AG09309 (cell line): Measurements from ENCODE around the gene MX2.
"Not testable (repeated sequence)": the region's sequence is repeated elsewhere in the genome, so short reads cannot be mapped to it uniquely, and the experiment has no call there.

ENCODE experiments used
- DNase-seq: peaks from one replicate; pipeline ENCODE4 v3.0.0-alpha.2; 2010; ENCODE audit warnings: low read depth
- H3K4me3 ChIP-seq: 2 replicates; pipeline ENCODE4 v1.5.1; 2011; ENCODE audit warnings: mild to moderate bottlenecking, low read depth, low read length, moderate library complexity; ENCODE audit not compliant: control insufficient read depth
- TF ChIP-seq, protein P1 (sequence below): IDR thresholded peaks from 2 replicates; pipeline ENCODE4 v1.5.1; 2011; ENCODE audit warnings: mild to moderate bottlenecking, low read depth, low read length, inconsistent platforms; ENCODE audit not compliant: insufficient read depth, control insufficient read depth; ENCODE audit errors: missing control alignments

MX2 gene

DNA sequence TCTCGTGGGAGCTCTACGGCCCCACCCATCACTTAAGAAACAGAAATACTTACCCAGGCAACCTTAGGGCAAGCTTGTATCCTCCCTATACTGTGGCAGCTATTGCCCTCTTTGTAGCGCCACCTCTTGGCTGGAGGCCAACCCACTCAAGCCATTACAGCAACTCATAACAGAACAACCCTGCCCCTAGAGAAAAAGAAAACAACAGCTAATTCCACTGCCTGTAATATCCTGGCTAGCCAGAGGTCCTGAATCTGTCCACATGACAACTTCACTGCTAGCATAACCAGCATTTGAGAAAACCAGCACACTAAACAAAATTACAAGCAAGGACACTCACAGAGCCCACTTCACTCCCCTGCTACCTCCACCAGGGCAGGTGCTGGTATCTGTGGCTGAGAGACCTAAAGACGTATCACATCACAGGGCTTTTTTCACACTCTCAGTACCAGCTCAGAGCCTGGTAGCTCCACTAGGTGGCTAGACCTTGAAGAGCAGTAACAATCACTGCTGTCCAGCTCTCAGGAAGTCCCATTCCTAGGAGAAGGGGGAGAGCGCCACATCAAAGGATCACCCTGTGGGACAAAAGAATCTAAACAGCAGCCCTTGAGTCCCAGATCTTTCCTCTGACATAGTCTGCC, 49.7 kb downstream of the MX2 start:
- no peak overlapping the region for H3K4me3 ChIP-seq
- TF ChIP-seq, protein P1, sequence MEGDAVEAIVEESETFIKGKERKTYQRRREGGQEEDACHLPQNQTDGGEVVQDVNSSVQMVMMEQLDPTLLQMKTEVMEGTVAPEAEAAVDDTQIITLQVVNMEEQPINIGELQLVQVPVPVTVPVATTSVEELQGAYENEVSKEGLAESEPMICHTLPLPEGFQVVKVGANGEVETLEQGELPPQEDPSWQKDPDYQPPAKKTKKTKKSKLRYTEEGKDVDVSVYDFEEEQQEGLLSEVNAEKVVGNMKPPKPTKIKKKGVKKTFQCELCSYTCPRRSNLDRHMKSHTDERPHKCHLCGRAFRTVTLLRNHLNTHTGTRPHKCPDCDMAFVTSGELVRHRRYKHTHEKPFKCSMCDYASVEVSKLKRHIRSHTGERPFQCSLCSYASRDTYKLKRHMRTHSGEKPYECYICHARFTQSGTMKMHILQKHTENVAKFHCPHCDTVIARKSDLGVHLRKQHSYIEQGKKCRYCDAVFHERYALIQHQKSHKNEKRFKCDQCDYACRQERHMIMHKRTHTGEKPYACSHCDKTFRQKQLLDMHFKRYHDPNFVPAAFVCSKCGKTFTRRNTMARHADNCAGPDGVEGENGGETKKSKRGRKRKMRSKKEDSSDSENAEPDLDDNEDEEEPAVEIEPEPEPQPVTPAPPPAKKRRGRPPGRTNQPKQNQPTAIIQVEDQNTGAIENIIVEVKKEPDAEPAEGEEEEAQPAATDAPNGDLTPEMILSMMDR, result peak; percentile 24
- DNase-seq, result no peak

GRCh38 chr21:41417505-41417904, 55.7 kb downstream of the MX2 start:
- DNase-seq, H3K4me3 ChIP-seq: not testable (repeated sequence)

GRCh38 chr21:41418393-41418792, 56.6 kb downstream of the MX2 start:
- DNase-seq, result no peak
- TF ChIP-seq, protein P1, result no peak
- H3K4me3 ChIP-seq, result no peak overlapping the region

GRCh38 chr21:41418956-41419680, 57.3 kb downstream of the MX2 start:
- no peak for DNase-seq
- no peak overlapping the region for H3K4me3 ChIP-seq
- TF ChIP-seq, protein P1, result no peak

DNA sequence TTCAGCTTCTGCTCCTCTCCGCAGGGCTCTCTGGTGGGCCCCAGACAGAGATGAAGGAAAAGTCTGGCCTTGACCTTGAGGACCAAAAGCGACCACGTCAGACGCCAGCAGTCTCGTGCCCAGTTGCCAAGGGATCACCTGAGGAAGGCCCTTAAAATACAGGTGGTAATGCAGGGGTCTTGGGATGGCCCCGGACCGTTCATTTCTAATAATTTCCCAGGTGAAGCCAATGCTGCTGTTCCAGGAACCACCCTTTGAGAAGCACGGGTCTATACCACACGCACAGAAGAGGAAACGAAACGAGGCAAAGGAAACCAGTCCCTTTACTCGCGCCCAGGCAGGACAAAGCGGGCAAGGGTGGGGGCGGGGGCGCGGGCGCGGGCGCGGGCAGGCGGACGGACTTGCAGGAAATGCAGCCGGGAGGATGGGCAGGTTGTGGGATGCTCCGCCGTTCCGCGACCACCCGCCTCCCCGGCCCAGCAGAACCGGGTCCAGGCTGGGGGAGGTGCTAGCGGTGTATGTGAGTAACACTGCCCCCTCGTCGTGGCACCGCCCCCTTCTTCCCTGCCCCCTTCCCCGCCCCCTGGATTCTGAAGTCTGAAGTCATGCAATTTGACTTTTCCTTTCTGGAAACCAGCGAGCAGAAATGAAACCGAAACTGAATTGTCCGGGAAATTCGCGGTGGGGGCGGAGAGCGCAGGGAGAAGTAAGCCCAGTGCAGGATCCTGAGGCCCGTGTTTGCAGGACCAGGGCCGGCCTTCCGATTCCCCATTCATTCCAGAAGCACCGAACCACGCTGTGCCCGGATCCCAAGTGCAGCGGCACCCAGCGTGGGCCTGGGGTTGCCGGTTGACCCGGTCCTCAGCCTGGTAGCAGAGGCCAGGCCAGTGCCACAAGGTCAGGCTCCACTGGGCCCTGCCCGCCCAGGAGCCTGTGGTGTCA, 58.4 kb downstream of the MX2 start:
- DNase-seq, result peak; percentile 41
- H3K4me3 ChIP-seq, result peak overlapping the region; percentile 66
- TF ChIP-seq, protein P1, result no peak

GRCh38 chr21:41420998-41421397, 59.2 kb downstream of the MX2 start:
- not testable (repeated sequence) for DNase-seq
- H3K4me3 ChIP-seq, result peak overlapping the region; percentile 66

DNA sequence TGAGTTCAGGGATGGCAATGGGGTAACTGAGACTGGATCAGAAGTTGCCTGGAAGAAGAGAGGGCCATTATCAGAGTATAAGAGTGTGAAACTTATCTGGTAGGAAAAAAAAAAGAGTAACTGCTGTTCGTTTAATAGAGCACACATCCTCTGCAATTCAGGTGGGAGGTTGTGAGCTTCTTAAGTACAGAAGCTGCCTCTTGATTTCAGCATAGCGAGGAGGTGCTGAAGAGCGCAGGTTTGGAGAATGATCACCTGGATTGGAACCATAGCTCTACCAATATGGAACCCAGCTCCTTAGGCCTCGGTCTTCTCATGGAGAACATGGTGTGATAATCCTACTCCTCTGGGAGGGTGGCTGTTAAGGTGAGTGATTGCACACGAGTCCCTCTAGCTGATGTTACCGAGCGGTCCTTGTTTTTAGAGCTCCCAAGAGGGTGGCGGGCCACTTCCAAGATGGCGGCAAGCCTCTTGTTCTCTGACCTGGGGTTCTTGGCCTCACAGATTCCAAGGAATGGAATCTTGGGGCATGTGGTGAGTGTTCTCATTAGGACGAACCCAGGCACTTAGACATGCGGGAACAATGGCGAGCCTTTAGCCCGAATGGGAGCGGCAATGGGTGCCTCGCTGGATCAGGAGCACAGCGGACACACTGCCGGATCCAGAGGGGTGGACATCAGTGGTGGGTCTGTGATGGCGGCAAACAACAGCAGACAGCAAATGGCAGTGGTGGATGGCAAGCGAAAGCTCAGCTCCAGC, 60.9 kb downstream of the MX2 start:
- no peak for DNase-seq
- no peak overlapping the region for H3K4me3 ChIP-seq
- TF ChIP-seq, protein P1, result no peak

- DNase-seq, H3K4me3 ChIP-seq: not testable (repeated sequence)
These were observed 61.4 kb downstream of the MX2 start for GRCh38 chr21:41423305-41423636.
